ENCODE results near the gene PLAAT2.

DNA sequence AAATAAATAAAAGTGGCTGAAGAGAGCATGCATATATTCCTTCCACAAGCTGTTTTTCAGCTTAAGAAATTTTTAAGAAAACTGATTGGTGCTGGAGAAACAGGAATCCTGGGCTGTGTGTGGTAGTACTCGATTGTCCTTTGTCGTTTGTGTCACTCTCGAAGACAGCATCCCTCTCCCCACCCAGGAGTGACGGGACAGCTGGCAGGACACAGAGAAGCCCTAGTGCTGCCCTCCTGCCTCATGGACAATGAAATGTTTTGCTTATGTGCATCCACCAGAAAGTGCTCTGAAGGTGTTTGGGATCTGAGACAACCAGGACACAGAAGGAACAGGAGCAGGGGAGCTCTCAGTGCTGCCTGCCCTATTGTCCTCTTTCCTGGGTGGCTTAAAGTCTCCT is 13.8 kb downstream of the PLAAT2 start:
- TF ChIP-seq CTCF (IDR thresholded peaks at IDR 0.05) (no peak), EP300 (IDR thresholded peaks at IDR 0.05) (no peak)

All from ovary (tissue), 3 donors.